Liver (tissue), 9 donors: ENCODE measurements around the gene CSKMT. TPM values are rescaled to one million over a fixed set of nuclear protein-coding genes. Genes with fewer than 3 reads are reported as not detected.

ENCODE experiments used
- DNase-seq: peaks from one replicate; pipeline ENCODE4 v3.0.0-alpha.2; 2017; ENCODE audit warnings: low spot score
- H3K27ac ChIP-seq, 2 donors: one replicate each; pipeline ENCODE4 v1.7.0; 2013; ENCODE audit warnings: inconsistent platforms in 2 of 2, low read length in 2 of 2, control low read depth in 1 of 2, low read depth in 1 of 2, mild to moderate bottlenecking in 1 of 2
- H3K27me3 ChIP-seq, 4 donors: one replicate each; pipeline versions ENCODE4 v1.6.1 to v1.7.0; 2013; ENCODE audit warnings: low read length in 3 of 4, inconsistent platforms in 1 of 4, mild to moderate bottlenecking in 1 of 4, moderate library complexity in 1 of 4; ENCODE audit not compliant: control insufficient read depth in 4 of 4, insufficient read depth in 4 of 4
- H3K36me3 ChIP-seq, 4 donors: one replicate each; pipeline versions ENCODE4 v1.6.1 to v1.7.0; 2013; ENCODE audit warnings: low read length in 3 of 4, mild to moderate bottlenecking in 3 of 4, low read depth in 1 of 4, moderate library complexity in 1 of 4; ENCODE audit not compliant: control insufficient read depth in 4 of 4, insufficient read depth in 3 of 4
- H3K4me1 ChIP-seq, 4 donors: one replicate each; pipeline versions ENCODE4 v1.6.1 to v1.7.0; 2013; ENCODE audit warnings: low read length in 3 of 4, mild to moderate bottlenecking in 3 of 4, moderate library complexity in 1 of 4; ENCODE audit not compliant: control insufficient read depth in 4 of 4, insufficient read depth in 4 of 4
- H3K4me3 ChIP-seq, 3 donors: one replicate each; pipeline versions ENCODE4 v1.6.1 to v1.7.0; 2013; ENCODE audit warnings: low read length in 3 of 3, control low read depth in 1 of 3, low read depth in 1 of 3, mild to moderate bottlenecking in 1 of 3
- H3K9ac ChIP-seq, 2 donors: one replicate each; pipeline ENCODE4 v1.7.0; 2013; ENCODE audit warnings: low read length in 2 of 2, mild to moderate bottlenecking in 2 of 2, moderate library complexity in 2 of 2, control low read depth in 1 of 2, low read depth in 1 of 2
- H3K9me3 ChIP-seq, 4 donors: one replicate each; pipeline versions ENCODE4 v1.6.1 to v1.7.0; 2013; ENCODE audit warnings: low read length in 3 of 4; ENCODE audit not compliant: control insufficient read depth in 4 of 4
- EGR1 ChIP-seq, 2 donors: IDR thresholded peaks; 2 replicates each; pipeline ENCODE4 v1.6.1; 2016 to 2018; ENCODE audit warnings: antibody characterized with exemption in 2 of 2, low read depth in 2 of 2
- FOXA1 ChIP-seq: IDR thresholded peaks from 2 replicates; pipeline ENCODE4 v1.6.1; 2016; ENCODE audit warnings: antibody characterized with exemption
- FOXA2 ChIP-seq: IDR thresholded peaks from 2 replicates; pipeline ENCODE4 v1.6.1; 2016; ENCODE audit warnings: antibody characterized with exemption
- GABPA ChIP-seq, 2 donors: IDR thresholded peaks in 1 of 2; conservative IDR thresholded peaks in 1 of 2; 2 replicates each; pipeline ENCODE4 v1.6.1; 2016; ENCODE audit warnings: antibody characterized with exemption in 2 of 2, mild to moderate bottlenecking in 1 of 2, moderate library complexity in 1 of 2
- HNF4A ChIP-seq, 2 donors: conservative IDR thresholded peaks; 2 replicates each; pipeline ENCODE4 v1.6.1; 2016; ENCODE audit warnings: antibody characterized with exemption in 2 of 2, mild to moderate bottlenecking in 2 of 2
- HNF4G ChIP-seq: IDR thresholded peaks from 2 replicates; pipeline ENCODE4 v1.6.1; 2016; ENCODE audit warnings: antibody characterized with exemption
- JUND ChIP-seq, 2 donors: IDR thresholded peaks; 2 replicates each; pipeline ENCODE4 v1.6.1; 2016; ENCODE audit warnings: antibody characterized with exemption in 2 of 2
- NR2F2 ChIP-seq: IDR thresholded peaks from 2 replicates; pipeline ENCODE4 v1.6.1; 2016; ENCODE audit warnings: antibody characterized with exemption
- RAD21 ChIP-seq, 2 donors: IDR thresholded peaks; 2 replicates each; pipeline ENCODE4 v1.6.1; 2016; ENCODE audit warnings: antibody characterized with exemption in 2 of 2, mild to moderate bottlenecking in 2 of 2
- RXRA ChIP-seq, 2 donors: IDR thresholded peaks; 2 replicates each; pipeline ENCODE4 v1.6.1; 2017 to 2018; ENCODE audit warnings: antibody characterized with exemption in 2 of 2, mild to moderate bottlenecking in 1 of 2
- SP1 ChIP-seq: IDR thresholded peaks from 2 replicates; pipeline ENCODE4 v1.6.1; 2018; ENCODE audit warnings: antibody characterized with exemption, mild to moderate bottlenecking
- TAF1 ChIP-seq: conservative IDR thresholded peaks from 2 replicates; pipeline ENCODE4 v1.6.1; 2016; ENCODE audit warnings: antibody characterized with exemption, mild to moderate bottlenecking
- YY1 ChIP-seq: IDR thresholded peaks from 2 replicates; pipeline ENCODE4 v1.6.1; 2016; ENCODE audit warnings: antibody characterized with exemption, mild to moderate bottlenecking
- WGBS: extraction: QIAGEN DNeasy Blood & Tissue Kit; methylation state at CpG from one replicate; pipeline ENCODE4 v1.1.7; 2013; 5-methylcytosine and 5-hydroxymethylcytosine counted together
- polyA plus RNA-seq, 2 donors: library from polyadenylated mRNA; stranded (reverse) in 1 of 2; unstranded in 1 of 2; fragments of 200-250 nt in 1 of 2; fragments of >200 nt in 1 of 2; fragmentation: Nextera tagmentation in 1 of 2; extraction: Ambion mirVana in 1 of 2; gene quantifications; one replicate each; pipeline versions ENCODE4 v1.2.1 to v1.2.3, GENCODE V29; 2013 to 2015
- total RNA-seq, 2 donors: library from RNA; depleted of rRNA; stranded (reverse); fragments of >200 nt; gene quantifications; one replicate each; pipeline ENCODE4 v1.2.3, GENCODE V29; 2014
- TF ChIP-seq, protein P1 (sequence below): fragments of 150-350 bp; IDR thresholded peaks from 2 replicates; pipeline ENCODE4 v1.5.1; 2017; ENCODE audit warnings: improper control_type of control experiment, low read depth, low read length; ENCODE audit not compliant: missing input control
- TF ChIP-seq, protein P2 (sequence below): IDR thresholded peaks from 2 replicates; pipeline ENCODE4 v1.6.1; 2016; ENCODE audit warnings: antibody characterized with exemption
- TF ChIP-seq, protein P3 (sequence below): IDR thresholded peaks from 2 replicates; pipeline ENCODE4 v1.6.1; 2016; ENCODE audit warnings: antibody characterized with exemption
- TF ChIP-seq, protein P4 (sequence below): IDR thresholded peaks from 2 replicates; pipeline ENCODE4 v1.6.1; 2016; ENCODE audit warnings: antibody characterized with exemption, mild to moderate bottlenecking
- TF ChIP-seq, protein P5 (sequence below): IDR thresholded peaks from 2 replicates; pipeline ENCODE4 v1.6.1; 2016; ENCODE audit warnings: antibody characterized with exemption
- donor health status: healthy.
- donor health status: healthy.
- donor health status: healthy.
- donor health status: healthy.
- donor health status: healthy.

CSKMT gene
- total and polyA plus RNA-seq, 4 donors: 1.8 to 2.5 (median 2.3) TPM

DNA sequence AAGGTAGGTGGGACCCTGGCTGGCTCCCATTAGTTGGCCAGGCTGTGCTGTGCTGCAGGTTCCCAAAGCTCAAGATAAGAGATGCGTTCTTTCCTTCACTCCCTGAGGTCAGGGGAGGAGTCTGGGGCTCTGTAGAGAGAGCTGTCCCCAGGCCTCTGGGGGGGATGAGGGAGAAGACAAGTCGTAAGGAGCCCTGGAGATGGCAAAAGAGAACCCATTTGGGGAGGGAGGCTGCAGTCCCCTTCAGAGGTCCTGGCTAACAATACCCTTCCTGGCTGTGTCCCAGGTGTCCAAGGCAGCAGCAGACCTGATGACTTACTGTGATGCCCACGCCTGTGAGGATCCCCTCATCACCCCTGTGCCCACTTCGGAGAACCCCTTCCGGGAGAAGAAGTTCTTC lies 43.3 kb downstream of the CSKMT start:
- Histone ChIP-seq H3K9me3 (no peaks in the 10 kb centered on the region), H3K9ac (no peak overlapping the region), H3K27me3 (no peaks in the 10 kb centered on the region), H3K27ac (no peak overlapping the region), H3K36me3 (peaks cover 0 to 4% (median 1%) of the 10 kb centered on the region in 4 donors), H3K4me1 (peaks cover 17 to 58% (median 47%) of the 10 kb centered on the region in 4 donors), H3K4me3 (peak overlapping the region in 1 of 3 donors; percentile 56)
- no peak for TF ChIP-seq RXRA (IDR thresholded peaks at IDR 0.05)
- no peak for TF ChIP-seq SP1
- TF ChIP-seq, protein P1, sequence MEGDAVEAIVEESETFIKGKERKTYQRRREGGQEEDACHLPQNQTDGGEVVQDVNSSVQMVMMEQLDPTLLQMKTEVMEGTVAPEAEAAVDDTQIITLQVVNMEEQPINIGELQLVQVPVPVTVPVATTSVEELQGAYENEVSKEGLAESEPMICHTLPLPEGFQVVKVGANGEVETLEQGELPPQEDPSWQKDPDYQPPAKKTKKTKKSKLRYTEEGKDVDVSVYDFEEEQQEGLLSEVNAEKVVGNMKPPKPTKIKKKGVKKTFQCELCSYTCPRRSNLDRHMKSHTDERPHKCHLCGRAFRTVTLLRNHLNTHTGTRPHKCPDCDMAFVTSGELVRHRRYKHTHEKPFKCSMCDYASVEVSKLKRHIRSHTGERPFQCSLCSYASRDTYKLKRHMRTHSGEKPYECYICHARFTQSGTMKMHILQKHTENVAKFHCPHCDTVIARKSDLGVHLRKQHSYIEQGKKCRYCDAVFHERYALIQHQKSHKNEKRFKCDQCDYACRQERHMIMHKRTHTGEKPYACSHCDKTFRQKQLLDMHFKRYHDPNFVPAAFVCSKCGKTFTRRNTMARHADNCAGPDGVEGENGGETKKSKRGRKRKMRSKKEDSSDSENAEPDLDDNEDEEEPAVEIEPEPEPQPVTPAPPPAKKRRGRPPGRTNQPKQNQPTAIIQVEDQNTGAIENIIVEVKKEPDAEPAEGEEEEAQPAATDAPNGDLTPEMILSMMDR: no peak
- no peak for TF ChIP-seq EGR1 (IDR thresholded peaks at IDR 0.05; ENCODE audit: low read depth in 2 of 2)
- TF ChIP-seq YY1: no peak
- TF ChIP-seq RAD21 (IDR thresholded peaks at IDR 0.05): no peak
- TF ChIP-seq JUND (IDR thresholded peaks at IDR 0.05): no peak
- no peak for TF ChIP-seq FOXA2
- no peak for TF ChIP-seq HNF4G
- no peak for TF ChIP-seq GABPA (IDR thresholded peaks at IDR 0.05 in 1 of 2, conservative IDR thresholded peaks at IDR 0.05 in 1 of 2)
- TF ChIP-seq, protein P2, sequence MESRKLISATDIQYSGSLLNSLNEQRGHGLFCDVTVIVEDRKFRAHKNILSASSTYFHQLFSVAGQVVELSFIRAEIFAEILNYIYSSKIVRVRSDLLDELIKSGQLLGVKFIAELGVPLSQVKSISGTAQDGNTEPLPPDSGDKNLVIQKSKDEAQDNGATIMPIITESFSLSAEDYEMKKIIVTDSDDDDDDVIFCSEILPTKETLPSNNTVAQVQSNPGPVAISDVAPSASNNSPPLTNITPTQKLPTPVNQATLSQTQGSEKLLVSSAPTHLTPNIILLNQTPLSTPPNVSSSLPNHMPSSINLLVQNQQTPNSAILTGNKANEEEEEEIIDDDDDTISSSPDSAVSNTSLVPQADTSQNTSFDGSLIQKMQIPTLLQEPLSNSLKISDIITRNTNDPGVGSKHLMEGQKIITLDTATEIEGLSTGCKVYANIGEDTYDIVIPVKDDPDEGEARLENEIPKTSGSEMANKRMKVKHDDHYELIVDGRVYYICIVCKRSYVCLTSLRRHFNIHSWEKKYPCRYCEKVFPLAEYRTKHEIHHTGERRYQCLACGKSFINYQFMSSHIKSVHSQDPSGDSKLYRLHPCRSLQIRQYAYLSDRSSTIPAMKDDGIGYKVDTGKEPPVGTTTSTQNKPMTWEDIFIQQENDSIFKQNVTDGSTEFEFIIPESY: no peak
- no peak for TF ChIP-seq NR2F2
- TF ChIP-seq, protein P3, sequence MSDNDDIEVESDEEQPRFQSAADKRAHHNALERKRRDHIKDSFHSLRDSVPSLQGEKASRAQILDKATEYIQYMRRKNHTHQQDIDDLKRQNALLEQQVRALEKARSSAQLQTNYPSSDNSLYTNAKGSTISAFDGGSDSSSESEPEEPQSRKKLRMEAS: no peak
- no peak for TF ChIP-seq TAF1
- TF ChIP-seq HNF4A (conservative IDR thresholded peaks at IDR 0.05): no peak
- TF ChIP-seq, protein P4, sequence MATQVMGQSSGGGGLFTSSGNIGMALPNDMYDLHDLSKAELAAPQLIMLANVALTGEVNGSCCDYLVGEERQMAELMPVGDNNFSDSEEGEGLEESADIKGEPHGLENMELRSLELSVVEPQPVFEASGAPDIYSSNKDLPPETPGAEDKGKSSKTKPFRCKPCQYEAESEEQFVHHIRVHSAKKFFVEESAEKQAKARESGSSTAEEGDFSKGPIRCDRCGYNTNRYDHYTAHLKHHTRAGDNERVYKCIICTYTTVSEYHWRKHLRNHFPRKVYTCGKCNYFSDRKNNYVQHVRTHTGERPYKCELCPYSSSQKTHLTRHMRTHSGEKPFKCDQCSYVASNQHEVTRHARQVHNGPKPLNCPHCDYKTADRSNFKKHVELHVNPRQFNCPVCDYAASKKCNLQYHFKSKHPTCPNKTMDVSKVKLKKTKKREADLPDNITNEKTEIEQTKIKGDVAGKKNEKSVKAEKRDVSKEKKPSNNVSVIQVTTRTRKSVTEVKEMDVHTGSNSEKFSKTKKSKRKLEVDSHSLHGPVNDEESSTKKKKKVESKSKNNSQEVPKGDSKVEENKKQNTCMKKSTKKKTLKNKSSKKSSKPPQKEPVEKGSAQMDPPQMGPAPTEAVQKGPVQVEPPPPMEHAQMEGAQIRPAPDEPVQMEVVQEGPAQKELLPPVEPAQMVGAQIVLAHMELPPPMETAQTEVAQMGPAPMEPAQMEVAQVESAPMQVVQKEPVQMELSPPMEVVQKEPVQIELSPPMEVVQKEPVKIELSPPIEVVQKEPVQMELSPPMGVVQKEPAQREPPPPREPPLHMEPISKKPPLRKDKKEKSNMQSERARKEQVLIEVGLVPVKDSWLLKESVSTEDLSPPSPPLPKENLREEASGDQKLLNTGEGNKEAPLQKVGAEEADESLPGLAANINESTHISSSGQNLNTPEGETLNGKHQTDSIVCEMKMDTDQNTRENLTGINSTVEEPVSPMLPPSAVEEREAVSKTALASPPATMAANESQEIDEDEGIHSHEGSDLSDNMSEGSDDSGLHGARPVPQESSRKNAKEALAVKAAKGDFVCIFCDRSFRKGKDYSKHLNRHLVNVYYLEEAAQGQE: no peak
- DNase-seq: peak; percentile 47
- 89% methylated on average over 5 of the region's 5 CpGs for WGBS

DNA sequence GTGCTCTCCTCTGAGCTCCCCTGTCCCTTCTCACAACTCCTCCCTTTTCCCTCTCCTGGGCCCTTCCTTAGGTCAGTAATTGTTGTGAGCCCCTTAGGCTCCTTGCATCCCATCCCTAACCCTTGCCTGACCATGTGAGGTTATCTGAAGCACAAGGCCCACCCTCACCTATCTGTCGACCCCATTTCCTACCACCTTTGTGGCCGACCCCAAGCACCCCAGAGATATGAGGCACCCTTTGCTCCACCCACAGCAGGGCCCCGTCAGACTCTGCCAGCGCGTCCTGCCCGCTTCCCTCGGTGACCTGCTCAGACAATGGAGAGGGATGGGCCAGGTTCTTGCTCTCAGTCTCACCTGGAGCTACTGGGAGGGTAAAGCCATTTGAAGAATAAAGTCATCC lies 43.7 kb downstream of the CSKMT start:
- peaks cover 0 to 4% (median 1%) of the 10 kb centered on the region in 4 donors for H3K36me3 ChIP-seq
- WGBS: 4% methylated on average over 7 of the region's 7 CpGs
- H3K27ac ChIP-seq: peak overlapping the region; percentile 93 to 95
- peak; percentile 62 for DNase-seq
- no peaks in the 10 kb centered on the region for H3K9me3 ChIP-seq
- peak overlapping the region; percentile 79 to 93 for H3K9ac ChIP-seq
- no peaks in the 10 kb centered on the region for H3K27me3 ChIP-seq
- H3K4me1 ChIP-seq: peaks cover 19 to 62% (median 51%) of the 10 kb centered on the region in 4 donors
- H3K4me3 ChIP-seq: peak overlapping the region; percentile 55 to 85 (median 56)
- no peak for TF ChIP-seq RXRA (IDR thresholded peaks at IDR 0.05)
- no peak for TF ChIP-seq JUND (IDR thresholded peaks at IDR 0.05)
- TF ChIP-seq SP1: no peak
- TF ChIP-seq, protein P5, sequence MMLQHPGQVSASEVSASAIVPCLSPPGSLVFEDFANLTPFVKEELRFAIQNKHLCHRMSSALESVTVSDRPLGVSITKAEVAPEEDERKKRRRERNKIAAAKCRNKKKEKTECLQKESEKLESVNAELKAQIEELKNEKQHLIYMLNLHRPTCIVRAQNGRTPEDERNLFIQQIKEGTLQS: no peak
- no peak for TF ChIP-seq YY1
- TF ChIP-seq, protein P3: no peak
- TF ChIP-seq HNF4A (conservative IDR thresholded peaks at IDR 0.05): no peak
- no peak for TF ChIP-seq GABPA (IDR thresholded peaks at IDR 0.05 in 1 of 2, conservative IDR thresholded peaks at IDR 0.05 in 1 of 2)
- TF ChIP-seq, protein P2: no peak
- no peak for TF ChIP-seq EGR1 (IDR thresholded peaks at IDR 0.05; ENCODE audit: low read depth in 2 of 2)
- TF ChIP-seq, protein P1: no peak
- TF ChIP-seq NR2F2: no peak
- no peak for TF ChIP-seq FOXA1
